Rectal smooth muscle tissue (tissue), 1 donor: ENCODE data around the gene NOC4L.

Experiments
- H3K27ac ChIP-seq: one replicate; pipeline ENCODE4 v1.7.0; 2013; ENCODE audit warnings: low read depth, low read length, inconsistent platforms
- H3K27me3 ChIP-seq: one replicate; pipeline ENCODE4 v1.7.0; 2013; ENCODE audit warnings: low read length; ENCODE audit not compliant: control insufficient read depth, insufficient read depth
- H3K36me3 ChIP-seq: one replicate; pipeline ENCODE4 v1.7.0; 2013; ENCODE audit warnings: low read length; ENCODE audit not compliant: control insufficient read depth, insufficient read depth
- H3K4me1 ChIP-seq: one replicate; pipeline ENCODE4 v1.7.0; 2013; ENCODE audit warnings: low read length; ENCODE audit not compliant: control insufficient read depth, insufficient read depth
- H3K4me3 ChIP-seq: one replicate; pipeline ENCODE4 v1.7.0; 2013; ENCODE audit warnings: low read length
- H3K9ac ChIP-seq: one replicate; pipeline ENCODE4 v1.7.0; 2013; ENCODE audit warnings: low read length

The NOC4L gene

DNA sequence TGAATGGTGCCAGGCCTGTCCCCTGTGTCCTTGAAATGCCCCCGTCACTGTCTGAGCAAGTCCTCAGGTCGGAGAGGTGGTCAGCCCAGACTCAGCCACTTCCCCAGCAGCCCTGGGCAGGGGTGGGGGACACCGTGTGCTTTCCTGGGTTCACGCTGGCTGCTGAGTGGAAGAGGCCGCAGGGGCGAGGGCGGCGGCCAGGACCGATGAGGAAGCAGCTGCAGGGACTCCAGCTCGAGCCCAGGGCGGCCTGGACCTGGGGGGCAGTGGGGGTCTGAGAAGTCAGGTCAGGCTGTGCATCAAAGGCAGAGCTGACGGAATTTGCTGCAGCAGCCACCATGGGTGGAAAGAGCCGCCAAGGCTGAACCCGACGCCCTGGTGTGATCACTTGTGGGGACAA lies 28.4 kb downstream of the NOC4L start:
- Histone ChIP-seq H3K4me1 (no peaks in the 10 kb centered on the region), H3K4me3 (no peak overlapping the region), H3K36me3 (no peaks in the 10 kb centered on the region), H3K27me3 (peaks cover 3% of the 10 kb centered on the region), H3K27ac (no peak overlapping the region), H3K9ac (no peak overlapping the region)

DNA sequence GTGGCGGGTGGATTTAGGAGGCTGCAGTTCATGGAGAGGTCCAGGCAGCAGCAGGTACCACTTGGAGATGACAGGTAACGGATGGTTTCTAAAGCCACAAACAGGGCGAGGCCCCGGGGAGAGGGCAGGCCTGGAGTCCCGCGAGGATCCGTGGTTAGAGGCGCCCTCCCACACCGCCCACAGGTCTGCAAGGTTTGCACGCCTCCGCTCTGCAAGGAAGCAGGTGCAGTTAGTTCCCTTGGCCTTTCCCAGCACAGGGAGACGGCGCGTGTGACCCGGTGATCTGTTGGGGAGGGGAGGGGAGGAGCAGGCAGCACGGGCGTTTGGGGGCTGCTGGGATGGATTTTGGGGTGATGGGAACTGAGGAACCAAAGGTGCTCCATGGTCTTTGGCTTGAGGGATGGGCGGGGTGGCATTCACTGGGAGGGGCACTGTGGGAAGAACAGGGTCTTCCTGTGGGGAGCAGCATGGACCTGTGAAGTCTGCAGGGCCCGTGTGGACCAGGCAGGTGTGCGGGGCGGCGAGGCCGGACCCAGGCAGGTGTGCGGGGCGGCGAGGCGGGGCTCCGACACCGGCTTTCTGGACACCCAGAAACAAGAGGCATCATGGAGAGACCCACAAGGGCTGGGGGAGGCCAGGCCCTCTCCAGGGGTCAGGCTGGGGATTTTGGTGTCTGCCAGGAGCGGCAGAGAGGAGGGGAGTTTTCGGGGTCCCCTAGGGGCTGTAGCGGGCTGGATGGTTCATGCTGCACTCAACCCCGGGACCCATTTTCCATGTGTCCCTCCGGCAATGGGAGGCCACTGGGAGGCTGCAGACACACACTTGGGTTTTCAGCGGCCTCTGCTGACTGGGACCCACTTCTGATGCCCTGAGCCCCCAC lies 29.1 kb downstream of the NOC4L start:
- Histone ChIP-seq H3K36me3 (no peaks in the 10 kb centered on the region), H3K9ac (no peak overlapping the region), H3K27me3 (peaks cover 3% of the 10 kb centered on the region), H3K4me1 (no peaks in the 10 kb centered on the region), H3K4me3 (no peak overlapping the region), H3K27ac (no peak overlapping the region)

DNA sequence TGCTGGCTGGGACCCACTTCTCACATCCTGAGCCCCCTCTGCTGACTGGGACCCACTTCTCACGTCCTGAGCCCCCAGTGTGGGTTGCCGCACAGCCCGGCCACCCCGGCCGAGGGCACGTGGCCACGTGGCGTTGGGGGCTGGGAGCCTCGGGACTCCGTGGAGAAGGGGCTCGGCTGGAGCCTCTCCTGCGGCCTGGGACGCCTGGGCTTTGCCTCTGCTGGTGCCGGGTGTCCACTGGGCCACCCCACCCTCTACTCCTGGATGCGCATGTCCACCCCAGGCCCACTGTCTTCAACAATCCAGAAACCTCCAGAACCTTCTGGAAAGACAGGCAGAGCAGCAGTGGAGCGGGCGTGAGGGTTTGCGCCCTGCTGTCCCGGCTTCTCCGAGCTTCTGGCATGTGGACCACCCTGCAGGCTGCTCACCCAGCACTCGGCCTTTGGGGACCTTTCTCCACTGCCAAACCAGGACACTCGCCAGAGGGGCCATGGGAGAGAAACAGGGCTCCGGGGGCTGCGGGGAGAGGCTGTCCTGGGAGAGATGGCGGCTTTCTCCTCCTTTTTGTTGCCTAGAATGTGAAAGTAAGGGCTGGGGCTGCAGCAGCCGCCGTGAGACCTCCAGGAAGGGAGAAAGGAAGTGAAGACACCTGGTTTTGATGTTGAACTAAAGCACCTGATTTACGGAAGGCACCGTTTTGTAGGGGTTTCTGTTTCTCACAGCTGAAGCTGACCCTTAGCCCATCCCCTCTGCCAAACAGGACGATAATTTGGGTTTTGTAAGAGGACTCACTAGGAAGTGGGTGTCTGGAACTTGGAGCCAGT lies 30.0 kb downstream of the NOC4L start:
- Histone ChIP-seq H3K4me1 (no peaks in the 10 kb centered on the region), H3K27ac (no peak overlapping the region), H3K9ac (no peak overlapping the region), H3K4me3 (no peak overlapping the region), H3K27me3 (peaks cover 10% of the 10 kb centered on the region), H3K36me3 (no peaks in the 10 kb centered on the region)

DNA sequence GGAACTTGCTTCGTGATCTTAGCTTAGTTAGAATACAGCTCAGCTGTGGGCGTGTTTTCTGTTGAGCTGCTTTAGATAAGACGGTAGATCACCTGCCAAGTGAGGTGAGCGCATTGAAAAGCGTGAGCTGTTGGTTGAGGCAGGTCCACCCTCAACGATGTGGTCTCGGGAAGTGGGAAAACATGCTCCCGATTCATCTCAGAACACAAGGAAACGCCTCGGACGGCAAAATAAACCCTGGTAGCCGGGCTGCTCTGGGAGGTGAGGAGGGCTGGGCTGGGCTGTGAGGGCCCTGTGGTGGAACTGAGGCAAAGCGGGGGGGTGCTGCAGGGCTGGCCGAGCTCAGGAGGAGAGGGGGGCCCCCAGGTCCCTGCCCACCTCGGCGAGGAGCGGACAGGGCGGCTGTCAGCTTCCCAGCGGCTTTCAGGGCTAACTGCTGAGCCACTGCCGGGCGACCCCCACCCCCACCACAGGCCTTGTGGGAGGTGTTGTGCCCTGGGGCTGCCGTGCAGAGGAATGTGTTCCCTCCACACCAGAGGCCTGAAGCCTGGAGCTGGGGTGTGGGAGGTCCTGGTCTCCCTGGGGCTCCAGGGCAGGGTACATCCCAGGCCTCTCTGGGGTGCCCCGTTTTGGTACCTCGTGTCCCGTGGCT lies 30.7 kb downstream of the NOC4L start:
- Histone ChIP-seq H3K4me1 (no peaks in the 10 kb centered on the region), H3K27me3 (peaks cover 10% of the 10 kb centered on the region), H3K27ac (no peak overlapping the region), H3K36me3 (no peaks in the 10 kb centered on the region), H3K9ac (no peak overlapping the region), H3K4me3 (no peak overlapping the region)

DNA sequence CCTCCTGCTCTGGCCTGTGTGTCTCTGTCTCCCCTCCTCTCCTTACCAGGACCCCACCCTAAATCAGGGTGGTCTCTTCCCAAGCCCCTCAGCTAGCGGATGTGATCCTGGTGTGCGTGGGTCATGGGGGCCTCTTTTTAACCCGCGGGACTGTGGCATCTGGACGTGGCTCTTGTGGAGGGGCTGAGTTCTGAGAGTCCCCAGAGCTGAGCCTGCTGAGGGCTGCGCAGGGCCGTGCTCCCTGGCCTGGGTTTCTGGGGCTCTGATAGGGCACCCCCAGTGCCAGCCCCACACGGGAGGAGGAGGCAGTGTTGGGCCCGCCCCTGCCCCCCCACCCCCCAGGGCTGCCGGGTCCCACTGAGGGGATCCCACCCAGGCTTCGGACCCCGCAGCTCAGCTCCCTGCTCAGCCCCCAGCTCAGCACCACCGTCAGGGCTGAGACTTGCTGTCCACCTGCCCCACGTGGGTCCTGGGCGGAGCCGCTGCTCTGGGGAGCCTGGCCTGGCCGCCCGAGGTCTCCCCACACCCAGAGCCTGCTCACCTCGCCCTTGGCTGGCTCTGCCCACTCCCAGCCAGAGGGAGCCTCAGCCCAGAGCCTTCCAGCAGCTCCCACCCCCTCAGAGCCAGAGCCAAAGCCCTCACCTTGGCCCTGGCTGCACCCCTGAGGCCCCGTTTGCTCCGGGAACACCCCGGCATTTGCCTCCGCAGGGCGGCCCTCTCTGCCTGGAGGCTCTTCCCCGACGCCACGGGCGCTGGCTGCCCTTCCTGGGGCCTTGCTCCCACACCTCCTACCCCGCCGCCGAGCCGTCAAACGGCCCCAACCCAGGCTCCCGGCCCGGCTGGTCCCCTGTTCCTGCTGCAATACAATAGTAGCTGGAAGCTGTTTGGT lies 31.5 kb downstream of the NOC4L start:
- H3K27ac ChIP-seq = no peak overlapping the region
- H3K27me3 ChIP-seq = peaks cover 10% of the 10 kb centered on the region
- H3K36me3 ChIP-seq = no peaks in the 10 kb centered on the region
- H3K4me1 ChIP-seq = no peaks in the 10 kb centered on the region
- no peak overlapping the region for H3K9ac ChIP-seq
- H3K4me3 ChIP-seq = no peak overlapping the region

DNA sequence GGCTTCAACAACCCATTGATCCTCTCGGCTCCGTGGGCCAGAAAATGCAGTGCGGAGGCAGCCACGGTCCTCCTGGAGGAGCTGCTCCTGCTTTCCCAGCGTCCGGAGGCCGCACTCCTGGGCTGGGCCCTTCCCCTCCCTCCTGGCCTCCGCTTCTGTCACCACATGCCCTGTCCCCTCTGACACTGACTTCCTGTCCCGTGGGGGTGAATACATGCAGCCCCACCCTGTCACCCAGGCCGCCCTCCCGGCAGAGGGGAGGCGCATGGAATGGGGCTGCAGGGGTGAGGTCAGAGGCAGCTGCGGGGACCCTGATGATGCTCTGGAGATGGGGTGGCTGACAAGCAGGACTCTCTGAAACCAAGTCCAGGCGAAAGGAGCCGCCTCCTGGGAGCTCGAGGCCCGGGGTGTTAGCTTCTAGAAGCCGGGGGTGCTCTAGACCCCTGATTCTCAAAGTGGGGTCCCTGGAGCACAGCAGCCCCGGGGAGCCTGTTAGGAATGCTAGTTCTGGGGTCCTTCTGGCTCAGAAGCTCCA lies 32.2 kb downstream of the NOC4L start:
- H3K27ac ChIP-seq = no peak overlapping the region
- H3K36me3 ChIP-seq = no peaks in the 10 kb centered on the region
- no peaks in the 10 kb centered on the region for H3K4me1 ChIP-seq
- H3K9ac ChIP-seq = no peak overlapping the region
- H3K4me3 ChIP-seq = no peak overlapping the region
- peaks cover 10% of the 10 kb centered on the region for H3K27me3 ChIP-seq

DNA sequence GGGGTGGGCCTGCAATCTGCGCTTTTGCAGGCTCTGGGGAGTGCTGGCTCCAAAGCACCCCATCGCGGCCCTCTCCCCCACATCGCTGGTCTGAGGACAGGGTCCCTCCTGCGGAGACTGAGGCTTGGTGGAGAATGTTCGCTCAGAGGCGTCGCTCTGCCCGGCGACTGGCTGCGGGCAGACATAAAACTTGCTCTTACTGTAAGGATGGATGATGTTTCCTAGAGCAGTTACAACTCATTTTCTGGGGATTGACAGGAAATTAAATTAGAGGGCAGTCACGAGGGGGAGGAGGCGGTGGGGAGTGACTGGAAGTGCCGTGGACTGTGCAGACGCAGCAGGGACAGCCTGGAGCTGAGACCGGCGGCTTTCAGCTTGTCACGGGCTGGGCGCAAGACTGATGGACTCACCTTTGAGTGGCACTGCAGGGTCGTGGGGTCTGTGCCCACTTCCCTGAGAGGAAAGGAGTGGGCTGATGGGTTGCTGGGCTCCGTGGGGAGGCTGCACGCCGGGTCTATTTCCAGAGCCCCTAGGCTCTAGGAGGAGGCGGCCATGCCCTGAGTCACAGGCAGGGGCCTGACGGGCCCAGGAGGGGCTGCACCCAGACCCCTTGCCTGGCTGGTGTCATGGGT lies 32.8 kb downstream of the NOC4L start:
- Histone ChIP-seq H3K4me3 (no peak overlapping the region), H3K4me1 (no peaks in the 10 kb centered on the region), H3K27me3 (peaks cover 10% of the 10 kb centered on the region), H3K27ac (no peak overlapping the region), H3K9ac (no peak overlapping the region), H3K36me3 (no peaks in the 10 kb centered on the region)

DNA sequence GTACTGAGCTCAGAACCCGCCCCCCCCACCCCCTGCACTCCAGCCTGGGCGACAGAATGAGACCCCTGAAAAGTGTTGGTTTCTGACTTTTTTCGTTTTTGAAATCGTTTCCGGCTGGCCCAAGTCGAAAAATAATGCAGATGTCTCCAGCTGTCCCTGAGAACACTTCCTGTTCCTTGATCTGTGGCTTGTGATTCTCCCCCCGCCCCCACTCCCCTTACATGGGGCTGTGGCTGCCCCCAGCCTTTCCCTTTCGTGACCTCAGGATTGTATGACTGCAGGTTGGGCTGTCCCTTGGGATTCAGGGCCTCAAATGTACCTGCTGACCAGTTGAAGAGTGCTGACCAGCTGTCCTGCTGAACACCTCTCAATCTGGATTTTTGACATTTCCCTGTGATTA lies 34.1 kb downstream of the NOC4L start:
- no peak overlapping the region for H3K4me3 ChIP-seq
- H3K9ac ChIP-seq = no peak overlapping the region
- H3K4me1 ChIP-seq = no peaks in the 10 kb centered on the region
- peaks cover 10% of the 10 kb centered on the region for H3K27me3 ChIP-seq
- H3K36me3 ChIP-seq = no peaks in the 10 kb centered on the region
- H3K27ac ChIP-seq = no peak overlapping the region

DNA sequence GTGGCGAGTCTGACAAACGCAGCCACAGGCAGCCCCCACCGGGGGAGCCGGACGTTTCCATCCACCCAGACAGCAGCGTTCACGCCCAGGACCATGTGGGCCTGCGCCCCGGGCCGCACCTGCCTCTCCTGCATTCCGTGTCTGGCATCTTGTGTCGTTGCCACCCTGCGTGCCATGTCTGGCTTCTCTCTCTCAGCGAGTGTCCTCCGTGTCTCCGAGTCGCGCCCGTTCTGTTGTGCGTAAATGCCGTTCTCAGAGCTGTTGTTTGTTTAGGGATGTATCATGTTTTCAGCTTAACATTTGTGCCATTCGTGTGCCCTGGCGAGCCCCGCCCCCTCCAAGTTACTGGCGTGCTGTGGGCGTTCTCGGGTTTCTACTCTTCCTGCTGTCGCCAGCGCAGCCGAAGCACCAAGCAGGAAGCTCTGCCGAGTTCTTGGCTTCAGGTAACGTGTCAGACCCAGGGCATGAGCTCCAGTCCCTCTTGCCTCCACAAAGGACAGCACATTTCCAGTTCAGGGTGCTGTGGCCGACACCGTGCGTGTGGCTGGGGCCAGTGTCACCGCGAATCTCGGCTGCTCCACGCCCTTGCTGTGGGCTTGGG lies 34.6 kb downstream of the NOC4L start:
- Histone ChIP-seq H3K9ac (no peak overlapping the region), H3K4me1 (no peaks in the 10 kb centered on the region), H3K27ac (no peak overlapping the region), H3K27me3 (peaks cover 10% of the 10 kb centered on the region), H3K36me3 (no peaks in the 10 kb centered on the region), H3K4me3 (no peak overlapping the region)

DNA sequence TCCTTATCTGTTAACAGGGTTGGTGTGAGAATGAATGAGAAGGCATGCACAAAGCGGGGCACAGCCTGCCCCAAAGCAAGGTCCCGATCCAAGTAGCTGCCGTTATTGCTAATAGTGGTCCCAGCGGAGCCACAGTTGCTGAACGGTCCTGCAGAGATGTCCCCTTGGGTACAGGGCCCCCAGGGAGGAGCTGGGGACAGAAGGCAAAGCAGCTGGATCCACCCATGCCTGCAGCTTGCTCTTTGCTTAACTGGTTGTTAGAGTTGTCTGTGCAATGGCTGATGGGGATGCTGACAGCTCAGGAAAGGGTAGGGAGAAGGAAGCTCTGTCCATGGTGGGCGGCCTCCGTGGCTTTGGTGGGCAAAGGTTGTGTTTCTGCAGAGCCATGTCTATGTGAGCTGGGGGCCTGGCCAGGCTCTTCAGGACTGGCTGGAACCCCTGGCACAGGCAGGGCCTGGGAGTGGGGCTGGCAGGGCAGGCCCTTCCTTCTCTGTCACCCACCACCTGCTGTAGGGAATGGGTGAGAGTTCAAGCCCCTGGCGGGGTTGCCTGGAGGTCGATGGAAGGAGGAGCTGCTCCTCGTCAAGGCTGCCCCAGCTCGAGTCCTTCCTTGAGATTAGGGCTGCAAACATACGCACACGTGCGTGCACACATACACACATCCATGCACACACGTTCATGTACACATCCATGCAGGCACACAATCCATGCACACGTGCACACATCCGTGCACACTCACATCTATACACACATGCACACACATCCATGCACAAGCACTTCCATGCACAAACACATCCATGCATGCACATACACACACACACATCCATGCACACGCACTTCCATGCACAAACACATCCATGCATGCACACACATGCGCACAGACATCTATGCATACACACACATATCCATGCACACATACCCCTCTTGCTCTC lies 35.4 kb downstream of the NOC4L start:
- Histone ChIP-seq H3K36me3 (no peaks in the 10 kb centered on the region), H3K27ac (no peak overlapping the region), H3K4me1 (no peaks in the 10 kb centered on the region), H3K27me3 (peaks cover 10% of the 10 kb centered on the region), H3K9ac (no peak overlapping the region), H3K4me3 (no peak overlapping the region)
